NOMO-1 treated with DMSO at 0.1 percent for 48 hours (cell line): ENCODE data around the gene SOX5.
"Not testable (repeated sequence)": the region's sequence is repeated elsewhere in the genome, so short reads cannot be mapped to it uniquely, and the experiment has no call there.

Source experiments
- DNase-seq: peaks from one replicate; lab custom pipeline; 2025; ENCODE audit not compliant: unreplicated experiment; lab: John Stamatoyannopoulos, UW

The SOX5 gene

DNA sequence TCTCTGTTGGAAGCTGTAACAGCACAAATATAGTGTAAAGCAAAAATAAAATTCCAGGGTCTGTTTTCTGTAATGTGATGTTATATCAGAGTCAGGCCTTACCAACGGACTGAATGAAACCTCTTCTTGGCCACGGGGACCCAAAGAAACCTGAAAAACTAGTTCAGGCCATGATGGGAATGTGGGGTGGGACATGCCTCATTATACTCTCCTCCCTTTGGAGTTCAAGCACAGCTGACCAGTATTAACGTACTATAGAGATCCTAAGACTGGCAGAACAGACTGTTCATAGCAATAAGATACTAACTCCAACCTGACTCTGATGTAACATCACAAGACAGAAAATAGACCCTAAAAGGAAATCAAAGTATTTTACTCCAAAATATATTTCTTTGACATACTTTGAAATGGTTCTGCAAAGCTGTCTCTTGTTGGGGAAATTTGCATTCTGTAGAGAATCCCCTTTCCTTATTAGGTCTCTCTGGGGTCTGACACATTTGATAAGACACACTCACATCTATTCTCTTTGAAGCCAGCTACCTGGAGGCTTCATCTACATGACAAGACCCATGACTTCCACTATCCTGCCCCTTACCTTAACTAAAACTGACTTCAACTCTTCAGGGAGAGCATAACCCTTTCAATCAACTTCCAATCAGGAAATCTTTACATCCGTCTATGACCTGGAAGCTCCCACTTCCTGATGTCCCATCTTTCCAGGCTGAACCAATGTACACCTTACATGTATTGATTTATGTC is 444.6 kb downstream of the SOX5 start:
- DNase-seq: no peak

DNA sequence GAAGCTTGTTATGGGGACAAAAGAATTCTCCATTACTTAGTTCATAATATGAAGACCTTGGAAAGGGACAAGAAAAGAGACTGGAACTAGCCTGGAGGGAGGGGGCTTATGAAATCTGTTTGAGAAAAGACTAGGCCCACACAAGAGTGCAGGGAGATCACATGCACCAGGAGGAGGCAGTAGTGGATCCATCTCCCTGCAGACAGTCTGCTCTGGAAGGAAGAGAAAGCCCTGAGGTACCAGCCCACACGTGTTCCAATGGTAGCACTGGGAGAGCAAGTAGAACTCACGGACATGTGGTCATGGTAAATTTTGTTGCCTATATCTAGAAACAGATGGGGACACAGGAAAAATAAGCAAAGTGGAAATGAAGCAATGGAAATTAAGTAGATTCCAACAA is 445.4 kb downstream of the SOX5 start:
- DNase-seq: no peak

DNA sequence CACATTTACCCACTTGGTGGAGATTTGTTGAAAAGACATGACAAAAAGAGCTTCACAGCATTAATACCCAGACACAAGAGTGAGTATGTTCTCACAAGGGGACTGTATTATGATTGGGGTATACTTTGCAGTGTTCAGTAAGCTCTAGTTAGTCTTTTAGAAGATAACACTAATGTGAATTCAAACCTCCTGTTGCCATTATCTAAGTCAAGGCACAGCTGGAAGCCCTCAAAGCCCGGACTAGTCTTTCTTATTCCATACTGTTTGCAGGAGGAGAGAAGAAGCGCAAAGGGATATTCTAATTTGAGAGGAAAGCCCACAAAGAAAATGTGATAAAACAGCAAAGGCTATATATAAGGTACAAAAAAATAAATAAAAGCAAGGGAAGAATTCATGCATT is 445.9 kb downstream of the SOX5 start:
- DNase-seq: no peak

DNA sequence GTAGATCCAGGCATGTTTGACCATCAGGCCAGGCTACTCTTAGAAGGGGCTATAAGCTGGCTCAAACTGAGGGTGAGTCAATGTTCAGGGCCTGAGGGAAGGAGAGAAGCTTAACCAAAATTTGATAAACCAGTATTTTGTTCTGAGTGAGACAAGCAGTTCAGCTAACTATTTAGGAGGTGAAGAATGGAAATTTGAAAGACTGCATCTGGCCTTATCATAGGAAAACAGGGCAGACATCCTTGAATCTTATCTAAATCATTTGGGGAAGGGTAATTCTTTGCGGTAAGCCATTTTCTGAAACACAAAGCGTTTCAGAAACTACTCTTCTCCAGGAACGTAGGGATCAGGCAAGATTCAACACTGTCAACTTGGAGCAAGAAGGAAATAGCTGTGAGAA is 447.2 kb downstream of the SOX5 start:
- no peak for DNase-seq

DNA sequence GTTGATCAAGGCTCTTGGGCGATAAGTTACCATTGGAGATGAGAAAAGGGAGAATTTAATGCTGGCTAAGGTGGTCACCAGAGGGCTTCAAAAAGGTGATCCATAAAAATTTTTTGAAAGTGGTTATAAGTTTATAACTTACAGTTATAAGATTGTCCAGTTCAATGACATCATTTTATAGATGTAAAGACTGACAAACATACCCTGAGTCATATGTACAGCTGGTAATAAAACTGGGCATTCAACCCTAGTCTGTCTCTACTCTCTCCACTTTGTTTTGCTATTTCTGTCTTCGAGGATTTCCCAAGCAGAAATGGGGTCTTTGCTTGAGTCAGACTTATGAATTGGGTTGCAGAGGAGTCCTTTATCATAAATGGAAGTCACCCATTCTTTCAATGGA is 454.0 kb downstream of the SOX5 start:
- DNase-seq: no peak

DNA sequence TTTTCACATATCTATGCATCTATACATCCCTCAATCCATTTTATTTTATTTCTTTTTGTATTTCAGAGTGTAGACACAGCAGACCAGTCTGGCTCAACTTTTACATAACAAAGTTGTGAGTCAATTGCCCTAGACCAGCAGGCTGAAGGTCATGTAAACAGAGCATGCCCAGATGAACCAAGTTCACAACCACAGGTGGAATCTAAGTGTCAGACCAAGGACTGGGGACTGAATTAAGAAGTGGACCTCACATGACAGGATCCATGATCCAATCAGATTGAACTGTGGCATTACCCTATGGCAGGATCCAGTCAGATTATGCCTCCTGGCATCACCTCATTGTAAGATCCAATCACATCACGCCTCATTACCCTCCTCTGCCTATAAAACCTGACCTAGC is 455.8 kb downstream of the SOX5 start:
- DNase-seq: no peak

DNA sequence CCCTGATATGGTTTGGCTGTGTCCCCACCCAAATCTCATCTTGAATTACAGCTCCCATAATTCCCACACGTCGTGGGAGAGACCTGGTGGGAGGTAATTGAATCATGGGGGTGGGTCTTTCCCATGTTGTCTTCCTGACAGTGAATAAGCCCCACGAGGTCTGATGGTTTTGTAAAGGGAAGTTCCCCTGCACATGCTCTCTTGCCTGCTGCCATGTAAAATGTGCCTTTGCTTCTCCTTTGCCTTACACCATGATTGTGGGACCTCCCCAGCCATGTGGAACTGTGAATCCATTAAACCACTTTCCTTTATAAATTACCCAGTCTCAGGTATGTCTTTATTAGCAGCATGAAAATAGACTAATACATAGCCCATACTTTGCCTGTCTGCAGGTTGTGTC is 458.4 kb downstream of the SOX5 start:
- not testable (repeated sequence) for DNase-seq

DNA sequence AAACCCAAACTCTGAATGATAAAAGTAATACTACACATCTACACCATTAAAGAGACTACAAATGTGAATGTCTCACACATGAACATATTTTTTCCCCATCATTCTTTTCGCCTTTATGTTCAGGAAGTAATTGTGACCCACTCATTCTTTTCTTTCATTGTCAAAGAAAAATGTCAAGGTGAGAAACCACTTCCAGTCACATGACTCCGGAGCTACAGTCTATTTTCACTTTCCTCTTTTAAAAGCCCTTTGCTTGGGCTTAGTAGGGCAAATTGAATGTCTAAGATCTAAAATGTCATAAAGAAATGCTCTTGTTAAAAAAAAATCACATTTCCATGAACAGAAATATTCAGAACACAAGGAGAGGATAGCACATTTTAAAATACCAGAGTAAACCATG is 461.3 kb downstream of the SOX5 start:
- no peak for DNase-seq

DNA sequence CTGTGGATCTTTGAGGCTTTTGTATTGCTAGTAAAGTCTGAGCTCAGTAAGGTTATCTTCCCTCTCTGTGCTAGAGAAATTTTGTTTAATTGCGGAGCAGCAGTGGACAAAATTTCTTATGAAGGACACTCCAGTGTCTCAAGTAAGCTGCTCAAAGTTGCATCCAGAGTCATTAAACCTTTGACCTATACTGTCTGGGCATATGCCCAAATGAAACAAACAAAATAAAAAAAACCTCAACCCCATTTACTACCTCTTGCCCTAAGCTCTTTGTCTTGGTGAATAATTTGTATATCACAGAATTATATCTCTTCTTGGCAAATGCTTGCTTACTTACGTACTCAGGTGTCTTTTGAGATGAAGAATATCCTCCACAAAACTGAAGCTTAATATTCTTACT is 465.2 kb downstream of the SOX5 start:
- no peak for DNase-seq

DNA sequence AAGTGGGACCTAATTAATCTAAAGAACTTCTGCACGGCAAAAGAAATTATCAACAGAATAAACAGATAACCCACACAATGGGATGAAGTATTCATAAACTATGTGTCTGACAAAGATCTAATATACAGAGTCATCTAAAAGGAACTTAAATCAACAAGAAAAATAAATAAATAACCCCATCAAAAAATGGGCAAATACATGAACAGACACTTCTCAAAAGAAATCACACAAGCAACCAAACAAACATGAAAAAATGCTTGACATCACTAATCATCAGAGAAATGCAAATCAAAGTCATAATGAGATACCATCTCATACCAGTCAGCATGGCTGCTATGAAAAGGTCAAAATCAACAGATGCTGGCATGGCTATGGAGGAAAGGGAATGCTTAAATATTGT is 466.9 kb downstream of the SOX5 start:
- DNase-seq: no peak
